Measurements from ENCODE around the gene S1PR5.
A peak's percentile ranks its signal among the peaks of the same experiment; 100 is the strongest.
"Not testable (repeated sequence)": the region's sequence is repeated elsewhere in the genome, so short reads cannot be mapped to it uniquely, and the experiment has no call there.

The S1PR5 gene

GRCh38 chr19:10517361-10517759 is at the start of gene S1PR5:
TSS of gene S1PR5 (minus strand) at chr19:10517447. CDS start at chr19:10515011, 2,436 bp downstream.
- no peak for DNase-seq (ENCODE audit: low spot score)

GRCh38 chr19:10566658-10567410 is 49.6 kb upstream of the S1PR5 start:
- DNase-seq (ENCODE audit: low spot score): peak; percentile 39

- no peak for DNase-seq (ENCODE audit: low spot score)
Measured at GRCh38 chr19:10566408-10566657, 49.1 kb upstream of the S1PR5 start.

- peak; percentile 100 for DNase-seq (ENCODE audit: low spot score)
Measured at GRCh38 chr19:10565567-10566407, 48.5 kb upstream of the S1PR5 start, which contains the start of gene KRI1. TSS of gene KRI1 (minus strand) at chr19:10566010. CDS start at chr19:10565999, 11 bp downstream.

- DNase-seq (ENCODE audit: low spot score): peak; percentile 71
Measured at GRCh38 chr19:10565028-10565566, 47.9 kb upstream of the S1PR5 start.

GRCh38 chr19:10562609-10563008 is 45.4 kb upstream of the S1PR5 start:
- DNase-seq (ENCODE audit: low spot score): no peak

- no peak for DNase-seq (ENCODE audit: low spot score)
Measured at GRCh38 chr19:10560154-10560553, 42.9 kb upstream of the S1PR5 start.

- DNase-seq (ENCODE audit: low spot score): no peak
Measured at GRCh38 chr19:10557603-10558197, 40.5 kb upstream of the S1PR5 start.

- no peak for DNase-seq (ENCODE audit: low spot score)
Measured at GRCh38 chr19:10555610-10555973, 38.3 kb upstream of the S1PR5 start.

GRCh38 chr19:10554760-10555609 is 37.7 kb upstream of the S1PR5 start:
- no peak for DNase-seq (ENCODE audit: low spot score)

- no peak for DNase-seq (ENCODE audit: low spot score)
Measured at GRCh38 chr19:10553943-10554381, 36.7 kb upstream of the S1PR5 start.

- no peak for DNase-seq (ENCODE audit: low spot score)
Measured at GRCh38 chr19:10553087-10553667, 35.9 kb upstream of the S1PR5 start.

GRCh38 chr19:10552510-10553053 is 35.3 kb upstream of the S1PR5 start:
- no peak for DNase-seq (ENCODE audit: low spot score)

- DNase-seq (ENCODE audit: low spot score): peak; percentile 53
Measured at GRCh38 chr19:10551698-10552301, 34.6 kb upstream of the S1PR5 start.

GRCh38 chr19:10551006-10551405 is 33.8 kb upstream of the S1PR5 start:
- DNase-seq (ENCODE audit: low spot score): not testable (repeated sequence)

GRCh38 chr19:10550336-10550735 is 33.1 kb upstream of the S1PR5 start:
- no peak for DNase-seq (ENCODE audit: low spot score)

GRCh38 chr19:10549733-10550132 is 32.5 kb upstream of the S1PR5 start:
- DNase-seq (ENCODE audit: low spot score): no peak

- DNase-seq (ENCODE audit: low spot score): no peak
Measured at GRCh38 chr19:10548746-10549276, 31.6 kb upstream of the S1PR5 start.

- DNase-seq (ENCODE audit: low spot score): no peak
Measured at GRCh38 chr19:10546817-10547216, 29.6 kb upstream of the S1PR5 start.

- no peak for DNase-seq (ENCODE audit: low spot score)
Measured at GRCh38 chr19:10544753-10545251, 27.6 kb upstream of the S1PR5 start.
